Fibroblast of the aortic adventitia (primary cell): ENCODE measurements around the gene KDM4E. TPM values are rescaled to one million over a fixed set of nuclear protein-coding genes. Genes with fewer than 3 reads are reported as not detected.
"Not testable (repeated sequence)": the region's sequence is repeated elsewhere in the genome, so short reads cannot be mapped to it uniquely, and the experiment has no call there.

ENCODE experiments used
- DNase-seq: peaks from one replicate; pipeline ENCODE4 v3.0.0-alpha.2; 2010; ENCODE audit warnings: low read depth
- H3K4me3 ChIP-seq: 2 replicates; pipeline ENCODE4 v1.5.1; 2011; ENCODE audit warnings: low read depth, mild to moderate bottlenecking, control low read depth, low read length, moderate library complexity
- CTCF ChIP-seq: IDR thresholded peaks from 2 replicates; pipeline ENCODE4 v1.5.1; 2011; ENCODE audit warnings: mild to moderate bottlenecking, low read length, control low read depth, inconsistent platforms; ENCODE audit not compliant: insufficient read depth
- total RNA-seq: library from RNA; depleted of rRNA; stranded (reverse); fragments of >200 nt; gene quantifications from 2 replicates; pipeline ENCODE4 v1.2.3, GENCODE V29; 2012; ENCODE audit warnings: low replicate concordance

The KDM4E gene
- total RNA-seq, 1 donor = not detected

- no peak overlapping the region for H3K4me3 ChIP-seq
- no peak for TF ChIP-seq CTCF
- no peak for DNase-seq
These were observed 8.0 kb downstream of the KDM4E start for GRCh38 chr11:95033051-95033450.

GRCh38 chr11:95035316-95035715 lies 10.3 kb downstream of the KDM4E start:
- no peak for DNase-seq
- no peak overlapping the region for H3K4me3 ChIP-seq
- no peak for TF ChIP-seq CTCF

DNA sequence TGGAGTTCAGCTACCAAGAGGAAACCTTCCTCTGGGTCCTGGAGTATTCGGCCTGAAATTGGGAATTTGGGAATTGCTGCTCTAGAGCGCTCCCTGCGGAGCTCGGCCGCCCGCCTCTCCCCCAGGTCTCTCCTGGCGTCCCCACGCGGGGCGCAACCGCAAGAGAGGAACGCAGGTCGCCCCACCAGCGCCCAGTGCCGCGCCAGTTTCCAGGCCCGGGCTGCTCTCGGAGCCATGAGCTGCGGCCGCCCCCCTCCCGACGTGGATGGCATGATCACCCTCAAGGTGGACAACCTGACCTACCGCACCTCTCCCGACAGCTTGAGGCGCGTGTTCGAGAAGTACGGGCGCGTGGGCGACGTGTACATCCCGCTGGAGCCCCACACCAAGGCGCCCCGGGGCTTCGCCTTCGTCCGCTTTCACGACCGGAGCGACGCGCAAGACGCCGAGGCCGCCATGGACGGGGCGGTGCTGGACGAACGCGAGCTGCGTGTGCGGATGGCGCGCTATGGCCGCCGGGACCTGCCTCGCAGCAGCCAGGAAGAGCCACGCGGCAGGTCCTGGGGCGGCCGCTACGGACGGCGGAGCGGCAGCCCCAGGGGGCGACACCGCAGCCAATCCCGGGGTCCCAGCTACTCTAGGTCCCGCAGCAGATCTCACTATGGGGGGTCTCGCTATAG lies 12.4 kb downstream of the KDM4E start:
- DNase-seq = not testable (repeated sequence)
- peak overlapping the region; percentile 11 for H3K4me3 ChIP-seq

DNA sequence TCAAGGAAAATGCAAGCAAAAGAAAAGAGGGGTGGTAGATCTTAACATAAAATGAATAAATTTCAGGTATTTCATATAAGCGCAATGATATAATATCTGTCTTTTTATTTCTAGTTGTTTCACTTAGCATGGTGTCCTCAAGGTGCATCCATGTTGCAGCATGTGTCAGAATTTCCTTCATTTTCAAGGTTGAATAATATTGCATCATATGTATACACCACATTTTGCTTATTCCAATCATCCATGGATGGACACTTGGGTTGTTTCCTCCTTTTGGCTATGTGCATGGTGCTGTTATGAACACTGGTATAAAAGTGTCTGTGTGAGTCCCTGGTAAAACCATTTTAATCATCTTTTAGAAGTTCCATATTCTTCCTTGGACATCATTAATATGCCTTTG lies 17.2 kb downstream of the KDM4E start:
- no peak for DNase-seq
- TF ChIP-seq CTCF = no peak
- no peak overlapping the region for H3K4me3 ChIP-seq

- TF ChIP-seq CTCF = no peak
- H3K4me3 ChIP-seq = no peak overlapping the region
- no peak for DNase-seq
These were observed 17.8 kb downstream of the KDM4E start for GRCh38 chr11:95042906-95043305.

GRCh38 chr11:95044010-95044409 lies 19.0 kb downstream of the KDM4E start:
- TF ChIP-seq CTCF = no peak
- H3K4me3 ChIP-seq = no peak overlapping the region
- no peak for DNase-seq

DNA sequence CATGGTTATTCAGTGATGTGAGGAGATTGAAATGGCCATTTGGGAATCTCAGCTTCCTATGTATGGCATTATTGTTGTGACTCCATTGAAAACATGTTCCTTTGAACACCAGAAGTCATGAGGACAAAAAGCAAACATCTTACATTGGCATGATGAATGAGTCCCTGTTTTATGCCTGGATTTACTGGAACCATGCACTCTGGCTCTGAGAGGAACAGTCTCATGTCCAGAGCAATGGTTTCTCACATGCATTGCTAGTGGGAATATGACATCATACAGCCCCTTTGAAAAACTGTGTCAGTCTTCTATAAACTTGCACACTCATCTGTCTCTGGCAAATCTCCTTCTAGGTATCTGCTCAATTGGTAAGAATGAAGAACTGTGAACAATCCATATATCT lies 20.8 kb downstream of the KDM4E start:
- DNase-seq = no peak
- no peak overlapping the region for H3K4me3 ChIP-seq
- no peak for TF ChIP-seq CTCF

DNA sequence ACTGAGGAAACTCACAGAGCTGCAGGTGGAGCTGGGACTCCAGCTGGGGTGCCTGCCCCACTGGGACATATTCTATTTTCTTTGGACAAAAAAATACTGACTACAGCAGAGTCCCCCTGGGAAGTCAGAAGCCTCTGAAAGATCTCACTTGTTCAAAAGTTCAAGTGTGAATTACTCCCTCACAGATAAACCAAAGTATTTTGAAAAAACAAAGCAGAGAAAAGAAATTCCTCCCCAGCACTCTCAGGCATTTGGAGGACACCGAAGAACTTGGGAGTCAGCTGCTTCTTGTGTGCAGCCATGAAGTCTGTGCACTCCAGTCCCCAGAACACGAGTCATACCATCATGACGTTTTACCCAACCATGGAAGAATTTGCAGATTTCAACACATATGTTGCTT lies 24.1 kb downstream of the KDM4E start, which contains the start of gene KDM4F:
Gene KDM4F, plus strand, starts transcription at position 301 of the 400 bp plus-strand sequence.
- not testable (repeated sequence) for H3K4me3 ChIP-seq, DNase-seq
